Measurements from ENCODE around the gene EHBP1L1.

EHBP1L1 gene

GRCh38 chr11:65615950-65616574 is 40.2 kb downstream of the EHBP1L1 start (continued):
- TF ChIP-seq, protein P1, sequence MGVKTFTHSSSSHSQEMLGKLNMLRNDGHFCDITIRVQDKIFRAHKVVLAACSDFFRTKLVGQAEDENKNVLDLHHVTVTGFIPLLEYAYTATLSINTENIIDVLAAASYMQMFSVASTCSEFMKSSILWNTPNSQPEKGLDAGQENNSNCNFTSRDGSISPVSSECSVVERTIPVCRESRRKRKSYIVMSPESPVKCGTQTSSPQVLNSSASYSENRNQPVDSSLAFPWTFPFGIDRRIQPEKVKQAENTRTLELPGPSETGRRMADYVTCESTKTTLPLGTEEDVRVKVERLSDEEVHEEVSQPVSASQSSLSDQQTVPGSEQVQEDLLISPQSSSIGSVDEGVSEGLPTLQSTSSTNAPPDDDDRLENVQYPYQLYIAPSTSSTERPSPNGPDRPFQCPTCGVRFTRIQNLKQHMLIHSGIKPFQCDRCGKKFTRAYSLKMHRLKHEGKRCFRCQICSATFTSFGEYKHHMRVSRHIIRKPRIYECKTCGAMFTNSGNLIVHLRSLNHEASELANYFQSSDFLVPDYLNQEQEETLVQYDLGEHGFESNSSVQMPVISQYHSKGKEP (tag by site-specific recombination; IDR thresholded peaks at IDR 0.05), result no peak
- TF ChIP-seq ZNF837 (tag by site-specific recombination; IDR thresholded peaks at IDR 0.05), result no peak
- TF ChIP-seq ZNF146 (tag by site-specific recombination; IDR thresholded peaks at IDR 0.05), result no peak
- no peak for TF ChIP-seq HOXD13 (CRISPR knock-in tag; IDR thresholded peaks at IDR 0.05; ENCODE audit: borderline replicate concordance)

- CTCF ChIA-PET, result interaction anchor here (0.9 to 1.3 kb wide), 2 partner anchors 33 to 243 kb away, joined by 3 to 4 read pairs; partner anchors contain the start of gene MUS81
- Histone ChIP-seq H3K9me3 (ENCODE audit: control insufficient read depth, insufficient read depth, low read depth, low read length) (no peaks in the 10 kb centered on the region), H3K4me3 (ENCODE audit: low read depth, low read length) (peak overlapping the region; percentile 91), H3K27ac (ENCODE audit: extremely low read depth, low read depth, low read length) (peak overlapping the region; percentile 79), H3K4me1 (ENCODE audit: control insufficient read depth, insufficient read depth, low read length) (no peaks in the 10 kb centered on the region), H3K36me3 (ENCODE audit: control insufficient read depth in 2 of 2, insufficient read depth in 1 of 2, low read length in 2 of 2) (peaks cover 0 to 65% of the 10 kb centered on the region in 2 experiments; a peak in 1 of 3 replicates)
- POLR2A ChIA-PET, result interaction anchor here (0.6 kb wide), 1 partner anchor 20 kb away, joined by 6 read pairs; no protein-coding TSS in a partner anchor
- no peak for TF ChIP-seq MZF1 (tag by site-specific recombination; IDR thresholded peaks at IDR 0.05; ENCODE audit: borderline replicate concordance)
- TF ChIP-seq ZNF341 (tag by site-specific recombination; IDR thresholded peaks at IDR 0.05; ENCODE audit: low read depth), result peak; percentile 42; the same call in 1 of the 2 replicates
- TF ChIP-seq ZNF148 (tag by site-specific recombination; IDR thresholded peaks at IDR 0.05; ENCODE audit: borderline replicate concordance), result no peak
- TF ChIP-seq, protein P2, sequence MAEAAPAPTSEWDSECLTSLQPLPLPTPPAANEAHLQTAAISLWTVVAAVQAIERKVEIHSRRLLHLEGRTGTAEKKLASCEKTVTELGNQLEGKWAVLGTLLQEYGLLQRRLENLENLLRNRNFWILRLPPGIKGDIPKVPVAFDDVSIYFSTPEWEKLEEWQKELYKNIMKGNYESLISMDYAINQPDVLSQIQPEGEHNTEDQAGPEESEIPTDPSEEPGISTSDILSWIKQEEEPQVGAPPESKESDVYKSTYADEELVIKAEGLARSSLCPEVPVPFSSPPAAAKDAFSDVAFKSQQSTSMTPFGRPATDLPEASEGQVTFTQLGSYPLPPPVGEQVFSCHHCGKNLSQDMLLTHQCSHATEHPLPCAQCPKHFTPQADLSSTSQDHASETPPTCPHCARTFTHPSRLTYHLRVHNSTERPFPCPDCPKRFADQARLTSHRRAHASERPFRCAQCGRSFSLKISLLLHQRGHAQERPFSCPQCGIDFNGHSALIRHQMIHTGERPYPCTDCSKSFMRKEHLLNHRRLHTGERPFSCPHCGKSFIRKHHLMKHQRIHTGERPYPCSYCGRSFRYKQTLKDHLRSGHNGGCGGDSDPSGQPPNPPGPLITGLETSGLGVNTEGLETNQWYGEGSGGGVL (tag by site-specific recombination; IDR thresholded peaks at IDR 0.05), result no peak
- TF ChIP-seq, protein P1 (tag by site-specific recombination; IDR thresholded peaks at IDR 0.05), result no peak
- peak; percentile 96 for TF ChIP-seq ZNF529 (tag by site-specific recombination; IDR thresholded peaks at IDR 0.05; ENCODE audit: insufficient replicate concordance)
- no peak for TF ChIP-seq GLIS1 (tag by site-specific recombination; IDR thresholded peaks at IDR 0.05)
- no peak for TF ChIP-seq HOXC10 (CRISPR knock-in tag; IDR thresholded peaks at IDR 0.05)
- no peak for TF ChIP-seq ZNF639 (tag by site-specific recombination; IDR thresholded peaks at IDR 0.05)
- 0 out of 2 replicates have a peak, but pooled peaks have one; percentile 26 for TF ChIP-seq SCRT2 (tag by site-specific recombination; IDR thresholded peaks at IDR 0.05)
- no peak for TF ChIP-seq ZBTB17 (tag by site-specific recombination; IDR thresholded peaks at IDR 0.05)
- no peak for TF ChIP-seq ZNF157 (tag by site-specific recombination; IDR thresholded peaks at IDR 0.05)
- TF ChIP-seq ZNF2 (tag by site-specific recombination; IDR thresholded peaks at IDR 0.05), result no peak
- TF ChIP-seq ZSCAN18 (tag by site-specific recombination; IDR thresholded peaks at IDR 0.05), result no peak
These were observed 40.7 kb downstream of the EHBP1L1 start for GRCh38 chr11:65616575-65617001.
